Ascending aorta (tissue), 2 donors: ENCODE measurements around the gene CDK14. TPM values are rescaled to one million over a fixed set of nuclear protein-coding genes. Genes with fewer than 3 reads are reported as not detected.

ENCODE experiments used
- DNase-seq, 2 donors: peaks; one replicate each; pipeline ENCODE4 v3.0.0-alpha.2; 2019; ENCODE audit warnings: low spot score in 2 of 2
- H3K27ac ChIP-seq, 2 donors: fragments of 200-600 bp; sonication (generic); one replicate each; pipeline ENCODE4 v1.5.1; 2016 to 2017; ENCODE audit warnings: mild to moderate bottlenecking in 1 of 2
- H3K27me3 ChIP-seq: fragments of 200-600 bp; sonication (generic); one replicate; pipeline ENCODE4 v1.5.1; 2017
- H3K36me3 ChIP-seq, 2 donors: fragments of 200-600 bp; sonication (generic); one replicate each; pipeline ENCODE4 v1.5.1; 2016
- H3K4me1 ChIP-seq, 2 donors: fragments of 200-600 bp; sonication (generic); one replicate each; pipeline ENCODE4 v1.5.1; 2016 to 2017; ENCODE audit warnings: mild to moderate bottlenecking in 1 of 2
- H3K4me3 ChIP-seq, 2 donors: fragments of 200-600 bp; sonication (generic); one replicate each; pipeline ENCODE4 v1.5.1; 2016 to 2017; ENCODE audit warnings: mild to moderate bottlenecking in 1 of 2
- H3K9me3 ChIP-seq, 2 donors: fragments of 200-600 bp; sonication (generic); one replicate each; pipeline ENCODE4 v1.5.1; 2016
- intact Hi-C: fragments of 100-400 bp; cut with DNase I; formaldehyde crosslinking; loops from one replicate; pipeline ENCODE4 v1.15.1; 2023
- total RNA-seq: library from RNA; depleted of rRNA; stranded (reverse); fragments of >200 nt; gene quantifications from one replicate; pipeline ENCODE4 v1.1.0, GENCODE V29; 2016
- TF ChIP-seq, protein P1 (sequence below), 3 experiments: fragments of 200-600 bp in 2 of 3; fragments of 450-650 bp in 1 of 3; sonication (generic) in 2 of 3; IDR thresholded peaks; one replicate each; pipeline ENCODE4 v1.5.1; 2016 to 2019; ENCODE audit warnings: antibody characterized with exemption in 3 of 3, mild to moderate bottlenecking in 1 of 3, moderate library complexity in 1 of 3

Gene CDK14
- total RNA-seq, 1 donor from 2014 or later: 5.1 TPM

DNA sequence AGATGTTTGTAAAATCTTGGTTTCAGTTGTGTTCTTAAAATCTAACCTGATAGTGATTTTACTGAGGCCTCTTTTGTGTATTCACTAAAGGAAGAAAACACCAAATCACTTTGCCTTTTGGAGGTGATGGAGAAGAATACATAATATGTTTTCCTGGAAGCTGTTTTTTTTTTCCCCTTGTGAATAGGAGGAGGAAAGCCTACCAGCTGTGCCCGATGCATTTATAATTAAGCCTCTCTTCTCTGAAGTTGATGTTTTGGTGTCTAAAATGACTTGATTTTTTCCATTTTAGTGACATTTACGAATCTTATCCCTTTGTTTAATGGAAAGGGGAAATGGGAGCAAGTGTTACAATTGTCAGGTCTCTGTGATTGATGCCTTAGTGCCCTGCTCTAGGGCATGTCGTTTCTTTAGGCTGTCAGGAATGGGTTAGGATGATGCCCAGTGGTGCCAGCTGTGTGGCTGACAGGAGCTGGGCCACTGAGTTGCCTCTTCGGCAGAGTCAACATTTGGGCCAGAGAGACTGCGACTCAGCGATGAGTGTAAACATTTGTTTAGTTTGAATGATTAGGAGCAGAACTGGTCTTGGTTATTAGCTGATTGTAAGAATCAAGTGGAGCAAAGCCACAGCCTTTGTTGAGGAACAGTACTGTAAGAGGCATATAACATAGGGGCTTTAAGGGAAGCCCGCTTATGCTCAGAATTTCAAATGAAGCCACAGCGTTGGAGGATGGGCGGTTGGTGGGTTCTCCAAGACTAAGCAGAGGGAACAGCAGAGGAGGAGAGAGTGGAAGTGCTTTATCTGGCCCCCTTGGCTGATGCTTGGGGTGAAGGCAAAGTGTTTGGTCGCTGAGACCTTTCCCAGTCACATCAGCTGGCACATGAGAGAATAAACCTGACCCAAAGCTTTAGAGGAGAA lies 81.6 kb downstream of the CDK14 start:
- H3K9me3 ChIP-seq: no peaks in the 10 kb centered on the region
- H3K4me1 ChIP-seq: no peaks in the 10 kb centered on the region
- no peak overlapping the region for H3K27ac ChIP-seq
- H3K4me3 ChIP-seq: no peak overlapping the region
- no peaks in the 10 kb centered on the region for H3K27me3 ChIP-seq
- intact Hi-C loops: no loop called here
- H3K36me3 ChIP-seq: no peaks in the 10 kb centered on the region
- TF ChIP-seq, protein P1, sequence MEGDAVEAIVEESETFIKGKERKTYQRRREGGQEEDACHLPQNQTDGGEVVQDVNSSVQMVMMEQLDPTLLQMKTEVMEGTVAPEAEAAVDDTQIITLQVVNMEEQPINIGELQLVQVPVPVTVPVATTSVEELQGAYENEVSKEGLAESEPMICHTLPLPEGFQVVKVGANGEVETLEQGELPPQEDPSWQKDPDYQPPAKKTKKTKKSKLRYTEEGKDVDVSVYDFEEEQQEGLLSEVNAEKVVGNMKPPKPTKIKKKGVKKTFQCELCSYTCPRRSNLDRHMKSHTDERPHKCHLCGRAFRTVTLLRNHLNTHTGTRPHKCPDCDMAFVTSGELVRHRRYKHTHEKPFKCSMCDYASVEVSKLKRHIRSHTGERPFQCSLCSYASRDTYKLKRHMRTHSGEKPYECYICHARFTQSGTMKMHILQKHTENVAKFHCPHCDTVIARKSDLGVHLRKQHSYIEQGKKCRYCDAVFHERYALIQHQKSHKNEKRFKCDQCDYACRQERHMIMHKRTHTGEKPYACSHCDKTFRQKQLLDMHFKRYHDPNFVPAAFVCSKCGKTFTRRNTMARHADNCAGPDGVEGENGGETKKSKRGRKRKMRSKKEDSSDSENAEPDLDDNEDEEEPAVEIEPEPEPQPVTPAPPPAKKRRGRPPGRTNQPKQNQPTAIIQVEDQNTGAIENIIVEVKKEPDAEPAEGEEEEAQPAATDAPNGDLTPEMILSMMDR (IDR thresholded peaks at IDR 0.05): no peak
- DNase-seq: no peak

DNA sequence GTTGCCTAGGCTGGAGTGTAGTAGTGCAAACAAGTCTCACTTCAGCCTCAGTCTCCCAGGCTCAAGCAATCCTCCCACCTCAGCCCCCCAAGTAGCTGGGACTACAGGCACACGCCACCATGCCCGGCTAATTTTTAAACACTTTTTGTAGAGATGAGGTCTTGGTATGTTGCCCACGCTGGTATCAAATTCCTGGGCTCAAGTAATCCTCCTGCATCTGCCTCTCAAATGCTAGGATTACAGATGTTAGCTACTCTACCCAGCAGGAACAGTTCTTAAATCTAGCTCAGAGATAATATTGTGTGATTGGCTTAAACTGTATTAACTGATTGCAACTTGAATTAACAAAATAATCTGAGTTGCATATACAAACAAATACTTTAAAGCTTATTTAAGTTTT lies 82.9 kb downstream of the CDK14 start:
- no peaks in the 10 kb centered on the region for H3K36me3 ChIP-seq
- intact Hi-C loops: no loop called here

DNA sequence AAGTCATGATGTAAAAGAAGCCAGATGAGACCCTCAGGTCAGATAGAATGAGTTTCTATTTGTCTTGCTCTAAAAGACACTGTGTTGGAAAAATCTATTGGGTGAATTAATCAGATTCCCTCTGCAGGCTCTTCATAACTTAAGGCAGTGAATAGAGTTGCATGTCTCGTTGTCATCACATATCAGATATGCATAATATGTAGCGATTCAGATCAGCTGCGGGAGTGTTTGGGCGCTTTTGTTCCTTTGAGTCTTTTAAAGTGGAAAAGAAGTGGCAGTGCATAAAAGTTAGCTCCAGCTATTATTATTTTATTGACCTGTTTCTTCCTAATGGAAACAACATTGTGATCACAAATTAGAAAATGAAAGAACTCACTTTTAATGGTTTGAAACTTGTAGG lies 84.4 kb downstream of the CDK14 start:
- TF ChIP-seq, protein P1 (IDR thresholded peaks at IDR 0.05): no peak
- H3K27ac ChIP-seq: no peak overlapping the region
- no peak overlapping the region for H3K4me3 ChIP-seq
- H3K9me3 ChIP-seq: no peaks in the 10 kb centered on the region
- intact Hi-C loops: no loop called here
- H3K36me3 ChIP-seq: no peaks in the 10 kb centered on the region
- H3K27me3 ChIP-seq: no peaks in the 10 kb centered on the region
- no peak for DNase-seq
- no peaks in the 10 kb centered on the region for H3K4me1 ChIP-seq

More for the DNA sequence above, 82.9 kb downstream of the CDK14 start:
- Histone ChIP-seq H3K4me1 (no peaks in the 10 kb centered on the region), H3K4me3 (no peak overlapping the region), H3K27me3 (no peaks in the 10 kb centered on the region), H3K27ac (no peak overlapping the region), H3K9me3 (no peaks in the 10 kb centered on the region)
- no peak for DNase-seq
- TF ChIP-seq, protein P1 (IDR thresholded peaks at IDR 0.05): no peak

DNA sequence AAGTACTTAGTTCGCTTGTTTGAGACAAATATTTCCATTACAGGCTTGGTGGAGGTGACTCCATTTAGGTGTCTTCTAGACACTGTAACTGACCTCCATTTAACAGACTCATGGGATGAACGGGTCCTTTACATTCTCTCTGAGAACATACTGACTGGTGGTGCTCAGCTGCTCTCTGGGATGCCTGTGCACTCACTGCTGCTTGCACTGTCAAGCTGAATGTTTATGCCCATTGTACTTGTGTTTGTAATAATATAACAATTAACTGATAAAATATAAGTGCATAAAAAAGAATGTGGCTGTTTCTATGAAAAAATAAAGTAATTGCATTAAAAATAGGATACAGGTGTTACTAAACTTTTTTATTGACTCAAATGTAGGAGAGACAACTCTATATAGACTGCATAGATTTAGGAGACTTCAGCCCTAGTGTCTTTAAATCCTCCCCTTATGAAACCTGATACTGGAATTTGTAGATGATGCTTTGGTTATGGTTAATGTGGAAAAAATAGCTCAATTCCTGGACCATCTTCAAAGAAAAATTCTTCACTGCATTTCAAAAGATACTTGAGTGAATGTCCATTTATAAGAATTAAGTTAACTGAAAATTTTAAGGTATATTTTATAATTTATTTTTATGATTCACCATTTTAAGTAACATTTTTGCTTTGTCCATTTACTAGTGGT lies 85.4 kb downstream of the CDK14 start:
- Histone ChIP-seq H3K4me1 (no peaks in the 10 kb centered on the region), H3K27me3 (no peaks in the 10 kb centered on the region), H3K27ac (no peak overlapping the region), H3K4me3 (no peak overlapping the region), H3K36me3 (no peaks in the 10 kb centered on the region), H3K9me3 (no peaks in the 10 kb centered on the region)
- no peak for DNase-seq
- TF ChIP-seq, protein P1 (IDR thresholded peaks at IDR 0.05): no peak
- intact Hi-C loops: no loop called here

DNA sequence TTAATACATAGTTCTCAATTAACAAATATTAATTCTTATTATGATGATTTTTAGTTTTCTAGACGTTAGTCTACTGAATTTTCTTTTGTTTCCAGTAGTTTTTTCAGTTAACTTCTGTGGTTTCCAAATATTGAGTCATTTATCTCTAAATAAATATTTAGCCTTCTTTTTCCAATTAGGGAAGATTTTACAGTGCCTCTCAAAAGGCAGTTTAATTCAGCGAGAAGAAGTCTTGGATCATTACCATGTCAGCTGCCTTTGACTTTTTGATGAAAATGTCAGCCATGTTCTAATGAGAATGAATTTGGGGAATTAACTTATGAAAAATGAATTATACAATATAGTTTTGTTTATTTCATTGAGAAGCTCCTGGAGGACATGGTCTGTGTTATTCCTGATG lies 90.0 kb downstream of the CDK14 start:
- Histone ChIP-seq H3K9me3 (no peaks in the 10 kb centered on the region), H3K4me1 (no peaks in the 10 kb centered on the region), H3K36me3 (no peaks in the 10 kb centered on the region), H3K27me3 (no peaks in the 10 kb centered on the region), H3K27ac (no peak overlapping the region), H3K4me3 (no peak overlapping the region)
- TF ChIP-seq, protein P1 (IDR thresholded peaks at IDR 0.05): no peak
- DNase-seq: no peak
- intact Hi-C loops: no loop called here
